DMS53 (cell line): ENCODE measurements around the gene SIM2.
A peak's percentile ranks its signal among the peaks of the same experiment; 100 is the strongest.
"Not testable (repeated sequence)": the region's sequence is repeated elsewhere in the genome, so short reads cannot be mapped to it uniquely, and the experiment has no call there.

Experiments
- DNase-seq: peaks from one replicate; lab custom pipeline; 2025; lab: John Stamatoyannopoulos, UW

The SIM2 gene, protein sequence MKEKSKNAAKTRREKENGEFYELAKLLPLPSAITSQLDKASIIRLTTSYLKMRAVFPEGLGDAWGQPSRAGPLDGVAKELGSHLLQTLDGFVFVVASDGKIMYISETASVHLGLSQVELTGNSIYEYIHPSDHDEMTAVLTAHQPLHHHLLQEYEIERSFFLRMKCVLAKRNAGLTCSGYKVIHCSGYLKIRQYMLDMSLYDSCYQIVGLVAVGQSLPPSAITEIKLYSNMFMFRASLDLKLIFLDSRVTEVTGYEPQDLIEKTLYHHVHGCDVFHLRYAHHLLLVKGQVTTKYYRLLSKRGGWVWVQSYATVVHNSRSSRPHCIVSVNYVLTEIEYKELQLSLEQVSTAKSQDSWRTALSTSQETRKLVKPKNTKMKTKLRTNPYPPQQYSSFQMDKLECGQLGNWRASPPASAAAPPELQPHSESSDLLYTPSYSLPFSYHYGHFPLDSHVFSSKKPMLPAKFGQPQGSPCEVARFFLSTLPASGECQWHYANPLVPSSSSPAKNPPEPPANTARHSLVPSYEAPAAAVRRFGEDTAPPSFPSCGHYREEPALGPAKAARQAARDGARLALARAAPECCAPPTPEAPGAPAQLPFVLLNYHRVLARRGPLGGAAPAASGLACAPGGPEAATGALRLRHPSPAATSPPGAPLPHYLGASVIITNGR

DNA sequence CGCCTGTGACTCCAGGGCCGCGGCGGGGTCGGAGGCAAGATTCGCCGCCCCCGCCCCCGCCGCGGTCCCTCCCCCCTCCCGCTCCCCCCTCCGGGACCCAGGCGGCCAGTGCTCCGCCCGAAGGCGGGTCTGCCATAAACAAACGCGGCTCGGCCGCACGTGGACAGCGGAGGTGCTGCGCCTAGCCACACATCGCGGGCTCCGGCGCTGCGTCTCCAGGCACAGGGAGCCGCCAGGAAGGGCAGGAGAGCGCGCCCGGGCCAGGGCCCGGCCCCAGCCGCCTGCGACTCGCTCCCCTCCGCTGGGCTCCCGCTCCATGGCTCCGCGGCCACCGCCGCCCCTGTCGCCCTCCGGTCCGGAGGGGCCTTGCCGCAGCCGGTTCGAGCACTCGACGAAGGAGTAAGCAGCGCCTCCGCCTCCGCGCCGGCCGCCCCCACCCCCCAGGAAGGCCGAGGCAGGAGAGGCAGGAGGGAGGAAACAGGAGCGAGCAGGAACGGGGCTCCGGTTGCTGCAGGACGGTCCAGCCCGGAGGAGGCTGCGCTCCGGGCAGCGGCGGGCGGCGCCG, at the start of gene SIM2:
Gene SIM2, plus strand, starts transcription at position 135 of the 565 bp plus-strand sequence. CDS start 632 bp downstream, outside the sequence.
- DNase-seq = peak; percentile 51

DNA sequence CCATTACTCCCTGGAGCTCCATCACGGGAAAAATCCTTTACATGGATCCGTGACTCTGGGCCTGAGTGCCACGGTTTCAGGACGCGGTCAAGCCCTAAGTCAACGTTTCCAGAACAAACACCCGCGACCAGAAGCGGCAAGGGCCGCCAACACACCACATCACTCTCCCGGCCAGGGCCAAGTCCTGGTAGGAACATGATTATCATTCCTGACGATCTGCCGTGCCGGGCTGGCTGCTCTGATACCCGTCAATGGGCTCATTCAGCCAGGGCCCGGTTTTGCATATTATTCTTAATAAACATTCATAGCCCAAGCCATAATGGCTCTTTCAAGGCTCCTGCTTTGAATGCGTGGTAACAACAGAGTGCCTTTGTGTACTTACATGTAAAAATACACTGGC, 44.6 kb upstream of the SIM2 start:
- no peak for DNase-seq

DNA sequence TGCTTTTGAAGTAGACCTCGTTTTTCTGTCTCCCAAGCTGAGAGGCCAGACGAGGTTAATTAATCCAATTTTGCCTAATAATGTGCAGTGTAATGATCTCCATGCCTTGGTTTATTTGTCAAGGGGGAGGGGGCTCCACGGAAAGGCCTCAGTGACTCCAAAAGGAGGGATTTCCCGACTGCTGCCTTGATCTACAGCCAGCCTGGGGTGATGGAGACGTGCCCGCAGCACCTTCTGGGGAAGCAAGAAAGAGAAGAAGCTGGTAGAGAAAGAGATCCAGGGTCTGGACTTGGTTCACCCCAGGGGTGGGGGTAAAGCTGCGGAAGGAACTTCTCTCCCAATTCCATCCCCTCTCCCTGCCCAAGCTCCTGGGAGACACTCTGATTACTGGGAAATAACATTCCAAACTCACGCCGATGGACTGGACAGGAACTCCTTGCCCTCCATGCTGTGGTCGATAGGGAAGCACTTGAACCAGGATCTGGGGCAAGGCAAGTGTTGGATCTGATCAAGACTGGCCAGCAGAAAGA, 44.1 kb upstream of the SIM2 start:
- no peak for DNase-seq

DNA sequence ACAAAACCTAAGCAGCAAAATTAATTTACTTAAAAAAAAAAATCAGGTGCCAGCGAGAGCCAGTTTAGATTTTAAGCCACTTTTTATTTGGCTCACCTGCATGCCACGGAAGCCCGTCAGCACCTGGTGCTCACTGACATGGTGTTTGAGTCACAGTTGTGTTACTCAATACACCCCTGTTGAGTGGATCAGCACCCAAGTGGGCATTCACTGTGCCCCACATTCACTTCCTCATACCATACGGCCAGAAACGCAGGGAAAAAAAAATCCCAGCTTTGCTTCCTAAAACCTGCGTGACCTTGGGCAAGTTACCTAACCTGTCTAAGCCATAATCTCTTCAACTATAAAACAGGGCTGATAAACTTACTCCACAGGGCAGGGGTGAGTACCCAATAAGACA, 42.8 kb upstream of the SIM2 start:
- no peak for DNase-seq

DNA sequence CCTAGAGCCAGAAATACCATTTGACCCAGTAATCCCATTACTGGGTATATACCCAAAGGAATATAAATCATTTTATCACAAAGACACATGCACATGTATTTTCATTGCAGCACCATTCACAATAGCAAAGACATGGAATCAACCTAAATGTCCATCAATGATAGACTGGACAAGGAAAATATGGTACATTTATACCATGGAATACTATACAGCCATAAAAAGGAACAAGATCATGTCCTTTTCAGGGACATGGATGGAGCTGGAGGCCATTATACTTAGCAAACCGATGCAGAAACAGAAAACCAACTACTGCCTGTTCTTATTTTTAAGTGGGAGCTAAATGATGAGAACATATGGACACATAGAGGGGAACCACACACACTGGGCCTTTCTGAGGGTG, 41.6 kb upstream of the SIM2 start:
- DNase-seq = not testable (repeated sequence)

DNA sequence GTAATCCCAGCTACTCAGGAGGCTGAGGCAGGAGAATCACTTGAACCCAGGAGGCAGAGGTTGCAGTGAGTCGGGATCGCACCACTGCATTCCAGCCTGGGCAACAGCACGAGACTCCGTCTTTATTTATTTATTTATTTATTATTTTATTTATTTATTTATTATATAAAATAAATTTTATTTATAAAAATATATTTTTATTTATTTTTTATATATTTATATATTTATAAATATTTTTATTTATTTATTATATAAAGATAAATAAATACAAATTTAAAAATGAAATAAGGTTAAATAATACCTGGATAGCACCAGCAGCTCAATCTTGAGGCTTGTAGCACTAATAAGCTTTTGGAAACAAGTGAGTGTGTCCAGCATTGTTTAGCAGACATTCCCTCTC, 40.9 kb upstream of the SIM2 start:
- no peak for DNase-seq

DNA sequence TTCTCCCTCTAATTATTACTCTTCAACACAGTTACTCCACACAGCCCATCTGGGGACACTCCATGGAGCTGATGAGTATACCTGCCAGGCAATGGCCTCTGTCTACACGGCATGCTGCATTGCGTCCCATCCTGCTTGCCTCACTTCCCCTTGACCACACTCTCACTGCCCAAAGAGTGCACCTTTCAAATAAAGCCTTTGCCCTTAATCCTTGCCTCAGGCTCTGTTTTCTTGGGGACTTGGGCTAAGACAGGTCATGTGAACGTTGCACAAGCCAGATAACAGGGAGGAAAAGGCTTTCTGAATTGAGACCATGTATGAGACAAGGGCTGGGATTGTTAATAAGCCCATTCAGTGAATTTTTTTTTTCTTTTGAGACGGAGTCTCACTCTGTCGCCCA, 40.0 kb upstream of the SIM2 start:
- no peak for DNase-seq

DNA sequence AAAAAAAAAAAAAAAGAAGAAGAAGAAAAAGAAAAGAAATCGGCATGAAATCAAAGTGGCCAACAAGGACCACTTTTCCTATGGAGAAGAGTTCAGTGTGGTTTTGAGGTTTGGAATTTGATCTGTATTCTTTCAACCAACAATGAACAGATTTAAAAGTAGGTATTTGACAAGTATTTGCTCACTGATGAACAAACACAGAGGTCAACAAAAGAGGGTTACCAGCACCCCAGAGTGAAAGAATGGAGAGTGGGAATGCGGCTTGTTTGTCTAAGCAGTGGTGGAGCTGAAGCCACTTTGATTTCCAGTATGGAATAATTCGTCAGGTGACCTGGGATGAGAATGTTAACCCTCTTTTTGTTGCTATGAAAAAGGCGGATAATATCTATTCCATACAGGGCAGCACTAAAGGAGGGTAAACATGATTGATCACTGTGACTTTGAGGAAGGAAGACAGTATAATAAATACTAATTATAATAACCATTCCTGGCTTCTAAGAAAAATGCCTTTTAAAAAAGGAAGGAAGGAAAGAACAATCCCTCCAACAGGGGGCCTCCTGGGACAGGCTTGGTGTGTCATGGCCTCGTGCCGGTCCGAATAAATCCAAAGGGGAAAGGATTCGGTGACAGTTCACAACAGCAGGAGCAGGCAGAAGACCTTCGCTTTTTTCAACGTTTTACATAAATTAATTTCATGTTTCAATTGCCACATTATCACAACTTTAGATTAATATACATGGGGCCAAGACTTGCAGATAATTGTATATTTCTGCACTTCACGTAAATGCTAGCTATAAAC, 37.2 kb upstream of the SIM2 start:
- peak; percentile 31 for DNase-seq

DNA sequence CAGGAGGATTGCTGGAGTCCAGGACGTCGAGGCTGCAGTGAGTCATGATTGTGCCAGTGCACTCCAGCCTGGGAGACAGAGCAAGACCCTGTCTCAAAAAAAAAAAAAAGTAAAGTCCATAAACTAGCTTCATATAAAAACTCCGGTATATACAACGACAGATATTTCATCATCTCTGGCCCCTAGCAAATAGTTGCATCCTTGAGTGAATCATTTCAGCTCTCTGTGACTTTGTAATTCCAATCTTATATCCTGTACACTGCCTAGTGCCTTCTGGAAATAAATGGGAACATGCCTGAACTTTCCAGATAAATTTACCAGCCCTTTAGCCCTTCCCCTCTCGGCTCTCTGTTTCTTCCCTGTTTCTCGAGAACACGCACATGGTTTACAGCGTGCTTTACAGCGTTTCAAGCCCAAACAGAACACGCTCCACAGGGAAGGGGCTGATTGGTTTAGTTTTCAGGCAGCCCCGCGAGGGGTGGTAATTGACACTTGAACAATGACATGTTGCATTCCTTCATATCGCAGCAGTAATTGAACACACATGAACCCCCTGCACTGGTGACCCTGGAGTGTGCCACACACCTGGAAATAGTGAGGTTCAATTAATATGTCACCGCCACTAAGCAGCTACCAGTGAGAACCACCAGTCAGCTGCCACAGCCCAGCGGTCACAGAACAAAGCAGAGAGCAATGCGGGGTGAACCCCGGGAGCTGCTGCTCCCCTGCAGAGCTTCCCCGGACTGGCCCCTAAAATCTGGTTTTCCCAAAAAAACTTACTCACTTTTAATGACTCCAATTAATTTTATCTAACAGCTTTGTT, 35.7 kb upstream of the SIM2 start:
- DNase-seq = no peak

DNA sequence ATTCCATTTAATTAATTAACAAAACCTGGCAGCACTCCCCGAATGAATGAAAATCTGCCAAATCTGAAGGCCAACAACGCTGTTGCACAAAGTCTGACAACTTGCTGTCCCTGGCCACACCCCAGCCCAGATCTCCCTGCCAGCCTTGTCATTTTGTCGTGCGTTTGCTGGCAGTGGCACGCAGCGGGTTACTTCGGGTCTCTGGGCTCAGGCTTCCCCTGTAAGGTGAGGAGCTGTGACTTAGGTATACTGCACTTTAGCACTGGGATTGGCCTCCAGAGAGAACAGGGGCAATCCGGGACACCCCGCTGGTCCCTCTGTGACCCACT, 34.3 kb upstream of the SIM2 start:
- DNase-seq = no peak

DNA sequence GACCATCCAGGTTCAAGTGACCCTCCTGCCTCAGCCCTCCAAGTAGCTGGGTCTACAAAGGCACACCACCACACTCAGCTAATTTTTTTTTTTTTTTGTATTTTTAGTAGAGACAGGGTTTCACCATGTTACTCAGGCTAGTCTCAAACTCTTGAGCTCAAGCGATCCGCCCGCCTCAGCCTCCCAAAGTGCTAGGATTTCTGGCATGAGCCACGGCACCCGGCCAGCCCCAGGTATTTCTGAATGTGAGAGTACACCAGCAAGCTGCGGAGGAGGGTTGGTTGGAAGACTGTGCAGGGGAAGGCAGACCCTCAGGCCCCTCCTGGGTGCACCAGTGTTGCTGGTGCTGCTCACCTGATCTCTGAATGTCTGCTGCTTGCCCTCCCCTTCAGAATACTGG, 33.1 kb upstream of the SIM2 start:
- DNase-seq = no peak

DNA sequence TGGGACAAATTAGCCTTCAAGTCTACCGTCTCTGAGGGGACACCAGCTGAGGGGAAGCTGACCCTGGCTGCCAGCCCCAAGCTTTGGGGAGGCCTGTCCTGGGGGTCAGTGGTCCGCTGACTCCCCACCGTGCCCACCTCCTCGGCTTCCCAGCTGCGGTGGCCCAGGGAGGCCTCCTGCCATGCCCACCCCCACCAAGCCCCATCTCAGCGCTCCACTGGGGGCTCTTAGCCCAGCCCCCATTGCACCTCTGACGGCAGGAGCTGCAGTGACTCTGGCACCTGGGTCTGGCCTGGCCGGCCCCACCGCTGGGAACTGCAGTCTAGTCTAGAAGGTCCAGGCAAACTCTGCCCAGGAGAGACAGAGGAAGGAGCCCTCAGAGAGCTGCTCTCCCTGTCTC, 30.2 kb upstream of the SIM2 start:
- DNase-seq = no peak

DNA sequence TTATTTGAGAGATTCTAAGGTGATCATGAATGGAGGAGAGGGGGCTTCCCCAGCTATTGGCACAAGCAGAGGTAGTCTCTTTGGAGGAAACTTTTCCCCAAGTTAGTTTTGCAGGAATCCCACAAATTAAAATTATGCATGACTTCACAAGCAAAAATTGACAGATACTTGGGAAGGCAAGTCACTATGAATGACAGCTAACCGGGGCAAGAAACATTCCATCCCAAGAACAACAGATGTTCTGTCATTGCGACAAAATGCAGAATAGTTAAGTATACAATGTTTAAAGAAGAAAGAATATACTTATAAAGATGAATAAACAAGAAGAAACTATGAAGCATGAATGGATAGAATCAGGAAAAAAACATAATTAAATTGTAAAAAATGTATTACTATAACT, 27.1 kb upstream of the SIM2 start:
- no peak for DNase-seq

DNA sequence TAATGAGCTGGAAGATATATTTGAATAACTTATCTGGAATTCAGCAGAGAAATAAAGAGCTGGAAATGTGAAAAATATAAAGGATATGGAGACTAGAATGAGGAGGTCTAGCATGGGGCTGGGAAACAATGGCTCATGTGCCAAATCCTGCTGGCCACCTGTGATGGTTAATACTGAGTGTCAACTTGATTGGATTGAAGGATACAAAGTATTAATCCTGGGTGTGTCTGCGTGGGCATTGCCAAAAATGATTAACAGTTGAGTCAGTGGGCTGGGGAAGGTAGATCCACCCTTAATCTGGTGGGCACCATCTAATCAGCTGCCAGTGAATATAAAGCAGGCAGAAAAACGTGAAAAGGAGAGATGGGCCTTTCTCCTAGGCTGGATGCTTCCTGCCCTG, 26.6 kb upstream of the SIM2 start:
- not testable (repeated sequence) for DNase-seq

DNA sequence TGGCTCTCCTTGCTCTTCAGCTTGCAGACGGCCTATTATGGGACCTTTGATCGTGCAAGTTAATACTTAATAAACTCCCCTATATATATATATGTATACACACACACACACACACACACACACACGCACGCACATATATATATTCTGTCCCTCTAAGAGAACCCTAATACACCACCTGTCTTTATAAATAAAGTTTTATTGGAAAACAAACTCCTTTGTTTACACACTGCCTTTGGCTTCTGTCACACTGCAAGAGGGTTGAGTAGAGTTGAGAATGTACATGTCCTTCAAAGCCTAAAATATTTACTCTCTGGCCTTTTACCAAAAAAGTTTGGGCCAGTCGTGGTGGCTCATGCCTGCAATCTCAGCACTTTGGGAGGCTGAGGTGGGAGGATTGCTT, 26.2 kb upstream of the SIM2 start:
- no peak for DNase-seq

DNA sequence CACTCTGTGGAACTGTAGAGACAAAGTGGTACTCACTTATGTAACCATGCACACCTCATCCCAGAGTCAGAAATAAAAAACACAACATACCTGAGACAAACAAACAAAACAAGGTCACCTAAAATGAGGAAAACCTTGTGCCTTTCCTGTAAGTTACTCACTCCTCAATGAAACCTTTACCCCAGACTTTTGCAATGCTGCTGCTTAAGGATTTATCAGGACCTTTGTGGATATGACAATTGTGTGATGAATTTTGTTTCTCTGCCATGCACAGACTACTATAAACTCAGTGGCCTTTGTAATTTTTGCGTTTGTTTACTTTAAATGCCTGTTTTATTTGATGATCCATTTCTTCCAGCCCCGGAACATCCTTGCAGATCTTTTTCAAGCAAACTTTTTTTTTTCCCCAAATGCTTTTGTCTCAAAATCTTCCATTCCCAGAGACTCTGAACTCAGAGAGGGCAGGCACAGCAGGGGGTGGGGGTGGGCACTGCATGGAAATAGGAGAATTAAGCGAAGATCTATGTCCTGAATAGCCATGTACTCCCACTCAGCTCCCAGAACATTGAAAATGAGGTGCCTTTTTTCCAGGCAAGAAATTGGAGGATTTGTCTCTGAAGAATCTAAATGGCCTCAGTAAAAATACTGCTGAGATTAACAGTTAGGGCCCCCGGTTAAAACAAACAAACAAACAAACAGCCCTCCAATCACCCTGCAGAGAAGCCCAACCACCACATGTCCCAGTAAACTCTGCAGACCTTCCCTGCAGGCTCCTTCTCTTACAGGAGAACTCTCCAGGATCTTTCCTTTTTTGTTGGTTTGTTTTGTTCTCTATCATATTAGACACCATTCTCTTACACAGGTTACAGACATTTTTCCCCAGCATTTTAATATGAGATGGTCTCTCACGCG, 22.6 kb upstream of the SIM2 start:
- DNase-seq = no peak

DNA sequence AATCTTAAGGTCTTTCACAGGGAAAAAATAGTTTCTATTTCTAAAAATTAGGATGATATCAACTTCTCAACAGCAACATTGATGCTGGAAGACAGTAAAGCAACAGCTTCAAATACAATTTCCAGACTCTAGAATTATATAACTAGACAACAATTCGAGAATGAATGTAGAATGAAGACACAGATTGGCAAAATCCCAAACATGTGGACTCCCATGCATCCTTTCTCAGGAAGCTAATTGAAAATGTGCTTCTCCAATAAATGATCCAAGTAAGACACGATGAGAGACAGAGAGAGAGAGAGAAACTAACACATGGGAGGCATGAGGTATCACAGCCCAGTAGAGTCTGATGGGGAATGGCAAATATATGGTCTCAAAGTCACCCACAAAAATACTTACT, 21.5 kb upstream of the SIM2 start:
- no peak for DNase-seq

DNA sequence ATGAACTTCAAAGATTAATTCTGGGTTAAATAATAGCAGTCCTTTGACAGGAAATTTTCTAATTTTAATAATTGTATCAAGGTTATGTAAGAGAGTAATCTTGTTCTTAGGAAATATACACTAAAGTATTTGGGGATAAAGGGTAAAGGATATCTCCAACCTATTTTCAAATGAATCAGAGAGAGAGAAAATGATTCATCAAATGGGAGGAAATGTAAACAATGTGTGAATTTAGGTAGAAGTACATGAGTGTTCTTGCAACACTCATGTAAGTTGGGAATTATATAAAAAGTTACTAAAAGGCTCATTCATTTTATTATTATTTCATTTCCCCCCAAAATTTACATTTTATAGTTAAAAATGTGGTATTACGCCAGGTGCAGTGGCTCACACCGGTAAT, 20.4 kb upstream of the SIM2 start:
- no peak for DNase-seq

DNA sequence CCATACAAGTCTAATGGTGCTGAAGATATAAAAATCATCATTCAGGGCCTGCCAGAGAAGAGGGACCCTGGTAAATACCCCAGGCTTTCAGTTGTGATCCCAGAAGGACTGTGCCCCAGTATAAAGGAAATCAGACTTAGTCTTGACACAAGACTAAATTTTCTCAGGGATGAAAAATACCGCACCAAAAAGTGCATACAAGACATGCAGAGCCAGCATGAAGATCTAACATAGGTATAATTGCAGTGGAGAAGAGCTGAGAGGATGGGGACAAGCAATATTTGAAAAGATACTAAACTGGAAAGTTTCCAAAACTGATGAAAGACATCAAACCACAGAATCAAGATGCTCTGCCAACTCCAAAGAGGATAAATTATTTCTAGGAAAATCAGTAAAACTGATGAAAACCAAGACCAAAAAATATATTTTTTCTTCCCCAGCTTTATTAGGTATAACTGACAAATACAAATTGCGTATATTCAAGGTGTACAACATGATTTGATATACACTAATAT, 17.7 kb upstream of the SIM2 start:
- DNase-seq = no peak
